Activated naive CD8-positive, alpha-beta T cell treated with anti-CD3 and anti-CD28 coated beads for 36 hours (primary cell): Measurements from ENCODE around the gene PALM2AKAP2. TPM values are rescaled to one million over a fixed set of nuclear protein-coding genes. Genes with fewer than 3 reads are reported as not detected.
"Not testable (repeated sequence)": the region's sequence is repeated elsewhere in the genome, so short reads cannot be mapped to it uniquely, and the experiment has no call there.

Experiments used
- DNase-seq: peaks from one replicate; pipeline ENCODE4 v3.0.0; 2021
- H3K27ac Mint-ChIP-seq: one replicate; pipeline ENCODE4 v1.8.0; 2022; ENCODE audit warnings: mild to moderate bottlenecking, moderate library complexity, mixed read lengths
- H3K27me3 Mint-ChIP-seq: one replicate; pipeline ENCODE4 v1.8.0; 2022; ENCODE audit warnings: mild to moderate bottlenecking, mixed read lengths
- H3K36me3 Mint-ChIP-seq: one replicate; pipeline ENCODE4 v1.8.0; 2021; ENCODE audit warnings: mild to moderate bottlenecking, mixed read lengths
- H3K4me1 Mint-ChIP-seq: one replicate; pipeline ENCODE4 v1.8.0; 2021; ENCODE audit warnings: mixed read lengths
- H3K4me3 Mint-ChIP-seq: one replicate; pipeline ENCODE4 v1.8.0; 2022; ENCODE audit warnings: mild to moderate bottlenecking, moderate library complexity, mixed read lengths
- H3K9me3 Mint-ChIP-seq: one replicate; pipeline ENCODE4 v1.8.0; 2022; ENCODE audit warnings: mixed read lengths
- total RNA-seq, 2 experiments: library from RNA; stranded (reverse); gene quantifications; one replicate each; pipeline ENCODE4 v1.2.3, GENCODE V29; 2021

The PALM2AKAP2 gene
- total RNA-seq, 2 experiments from 2014 or later: not detected

DNA sequence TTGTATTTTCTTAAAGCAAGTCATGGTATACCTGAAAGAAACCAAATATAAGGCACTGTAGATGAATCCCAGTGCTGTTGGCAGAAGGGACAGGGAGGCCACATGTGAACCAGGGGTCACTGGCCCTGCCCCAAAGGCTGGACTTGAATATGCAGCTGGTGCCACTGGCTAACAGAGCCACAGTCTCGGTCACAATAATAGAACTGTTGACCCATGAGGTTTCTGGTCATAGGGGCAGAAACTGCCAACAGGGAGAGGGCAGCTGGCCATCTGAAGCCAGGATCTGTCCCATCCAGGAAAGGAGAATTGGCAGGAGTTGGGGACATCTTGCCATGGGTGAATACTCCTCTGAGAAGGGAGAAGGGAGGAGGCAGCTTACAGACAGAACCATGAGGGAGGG is 31.9 kb downstream of the PALM2AKAP2 start:
- H3K4me3 Mint-ChIP-seq: no peak overlapping the region
- no peaks in the 10 kb centered on the region for H3K27me3 Mint-ChIP-seq
- no peaks in the 10 kb centered on the region for H3K4me1 Mint-ChIP-seq
- H3K36me3 Mint-ChIP-seq: no peaks in the 10 kb centered on the region
- no peak overlapping the region for H3K27ac Mint-ChIP-seq
- DNase-seq: no peak
- peaks cover 6% of the 10 kb centered on the region for H3K9me3 Mint-ChIP-seq

DNA sequence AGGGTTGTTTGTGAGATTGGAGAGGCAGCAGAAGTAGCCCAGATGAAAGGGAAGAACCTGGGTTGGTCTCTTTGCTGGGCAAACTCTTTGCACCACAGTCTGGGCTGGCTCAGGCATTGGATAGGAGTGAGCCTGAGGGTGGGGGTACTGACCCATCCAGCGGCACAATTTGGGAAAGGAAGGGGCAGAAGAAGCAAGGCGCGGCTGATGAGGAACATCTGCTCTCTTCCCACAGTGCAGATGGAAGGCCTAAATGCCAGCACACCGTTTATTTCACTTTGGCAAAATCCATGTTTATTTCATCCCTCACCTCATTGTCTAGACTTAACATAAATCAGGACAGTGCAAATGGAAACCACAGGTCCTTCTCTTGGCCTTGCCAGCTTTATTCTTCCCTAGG is 32.3 kb downstream of the PALM2AKAP2 start:
- no peak for DNase-seq
- Mint-ChIP-seq H3K27me3 (no peaks in the 10 kb centered on the region), H3K9me3 (peaks cover 6% of the 10 kb centered on the region), H3K4me3 (no peak overlapping the region), H3K4me1 (no peaks in the 10 kb centered on the region), H3K27ac (no peak overlapping the region), H3K36me3 (no peaks in the 10 kb centered on the region)

DNA sequence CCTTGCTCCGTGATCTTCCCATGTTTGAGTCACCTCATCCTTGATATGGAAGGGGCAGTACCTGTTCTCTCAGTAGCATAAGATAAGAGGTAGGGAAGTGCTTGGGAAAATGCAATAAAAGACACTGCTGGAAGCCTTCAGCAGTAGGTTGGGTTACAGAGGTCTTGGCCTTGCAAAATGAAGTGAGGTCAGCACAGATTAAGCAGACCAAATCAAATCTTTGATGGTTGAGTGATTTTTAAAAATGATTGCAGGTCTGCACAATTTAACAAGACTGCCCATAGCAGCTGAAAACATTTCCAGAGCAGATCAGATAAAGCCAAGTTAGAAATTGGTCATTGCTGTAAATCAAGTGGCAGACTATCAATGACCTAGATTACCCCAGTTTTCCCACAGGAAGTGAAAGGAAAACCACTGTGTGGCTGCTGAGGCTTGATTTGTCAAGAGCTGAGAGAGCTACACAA is 32.9 kb downstream of the PALM2AKAP2 start:
- Mint-ChIP-seq H3K9me3 (peaks cover 5% of the 10 kb centered on the region), H3K27me3 (no peaks in the 10 kb centered on the region), H3K27ac (no peak overlapping the region), H3K4me1 (no peaks in the 10 kb centered on the region), H3K36me3 (no peaks in the 10 kb centered on the region), H3K4me3 (no peak overlapping the region)
- DNase-seq: no peak

DNA sequence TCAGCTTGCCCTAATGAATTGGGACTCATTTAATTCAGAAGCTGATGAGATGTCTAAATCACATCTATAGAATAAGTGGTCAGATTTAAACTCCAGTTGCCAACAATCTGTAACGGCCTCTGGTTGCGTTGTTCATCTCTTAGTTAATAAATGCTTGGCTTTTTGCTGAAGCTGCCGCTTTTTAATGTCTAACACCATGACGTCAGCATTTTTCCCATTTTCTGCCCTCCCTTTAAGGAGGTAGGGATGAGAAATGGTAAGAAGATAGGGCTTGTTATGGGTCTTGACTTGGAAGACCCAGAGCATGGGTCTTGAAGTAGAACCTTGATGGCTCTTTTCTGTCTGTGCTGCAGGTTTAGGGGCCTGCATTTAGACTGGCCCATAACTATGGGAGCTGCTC is 33.3 kb downstream of the PALM2AKAP2 start:
- Mint-ChIP-seq H3K9me3 (peaks cover 1% of the 10 kb centered on the region), H3K4me1 (no peaks in the 10 kb centered on the region), H3K27me3 (no peaks in the 10 kb centered on the region), H3K27ac (no peak overlapping the region), H3K4me3 (no peak overlapping the region), H3K36me3 (no peaks in the 10 kb centered on the region)
- no peak for DNase-seq

DNA sequence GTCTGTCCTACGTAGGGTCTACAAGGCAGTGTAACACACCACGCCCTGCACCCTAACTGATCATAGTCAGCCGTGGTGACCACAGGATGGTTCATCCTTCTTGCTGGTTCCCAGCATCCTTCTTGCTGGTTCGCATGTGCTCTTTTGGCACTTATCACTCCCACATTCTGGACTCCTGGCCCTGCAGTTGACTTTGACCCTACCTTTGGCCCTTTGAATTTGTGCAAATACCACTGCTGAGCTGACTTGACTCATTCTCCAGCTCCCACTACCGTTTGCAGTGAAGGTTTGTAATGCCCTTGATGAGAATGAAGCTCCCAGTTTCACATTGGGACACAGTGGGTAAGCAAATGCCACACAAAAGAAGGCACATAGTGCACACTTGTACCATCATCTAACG is 33.8 kb downstream of the PALM2AKAP2 start:
- H3K4me3 Mint-ChIP-seq: no peak overlapping the region
- H3K36me3 Mint-ChIP-seq: no peaks in the 10 kb centered on the region

DNA sequence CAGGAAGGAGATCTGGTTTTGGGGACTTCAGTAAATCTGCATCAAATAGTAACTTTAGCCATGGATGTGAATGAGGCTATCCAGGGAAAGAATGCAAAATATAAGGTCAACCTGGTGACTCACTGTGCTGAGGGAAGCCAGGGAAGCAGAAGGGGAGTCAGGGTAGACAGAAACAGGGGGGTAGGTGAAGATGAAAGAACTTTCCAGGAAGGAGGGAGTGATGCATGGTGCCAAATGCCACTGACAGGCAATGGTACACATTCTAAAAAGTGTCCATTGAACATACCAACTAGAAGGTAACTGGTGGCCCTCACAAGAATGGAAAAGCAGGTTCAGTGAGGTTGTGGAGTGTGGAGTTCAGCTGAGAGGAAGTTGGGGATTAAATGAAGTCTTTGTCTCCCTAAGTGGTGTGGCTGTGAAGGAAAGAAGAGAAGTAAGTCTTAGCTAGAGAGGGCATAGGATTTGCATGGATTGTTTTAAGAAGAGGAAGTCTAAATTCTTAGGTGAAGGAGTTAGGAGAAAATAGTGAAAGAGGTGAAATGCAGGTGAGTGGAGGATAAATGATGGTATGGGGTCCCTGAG is 35.5 kb downstream of the PALM2AKAP2 start:
- Mint-ChIP-seq H3K27me3 (no peaks in the 10 kb centered on the region), H3K27ac (no peak overlapping the region), H3K9me3 (peaks cover 1% of the 10 kb centered on the region), H3K4me3 (no peak overlapping the region), H3K36me3 (no peaks in the 10 kb centered on the region), H3K4me1 (no peaks in the 10 kb centered on the region)
- no peak for DNase-seq

More for the DNA sequence above, 33.8 kb downstream of the PALM2AKAP2 start:
- H3K27me3 Mint-ChIP-seq: no peaks in the 10 kb centered on the region
- H3K4me1 Mint-ChIP-seq: no peaks in the 10 kb centered on the region
- no peak for DNase-seq
- H3K9me3 Mint-ChIP-seq: peaks cover 1% of the 10 kb centered on the region
- H3K27ac Mint-ChIP-seq: no peak overlapping the region

DNA sequence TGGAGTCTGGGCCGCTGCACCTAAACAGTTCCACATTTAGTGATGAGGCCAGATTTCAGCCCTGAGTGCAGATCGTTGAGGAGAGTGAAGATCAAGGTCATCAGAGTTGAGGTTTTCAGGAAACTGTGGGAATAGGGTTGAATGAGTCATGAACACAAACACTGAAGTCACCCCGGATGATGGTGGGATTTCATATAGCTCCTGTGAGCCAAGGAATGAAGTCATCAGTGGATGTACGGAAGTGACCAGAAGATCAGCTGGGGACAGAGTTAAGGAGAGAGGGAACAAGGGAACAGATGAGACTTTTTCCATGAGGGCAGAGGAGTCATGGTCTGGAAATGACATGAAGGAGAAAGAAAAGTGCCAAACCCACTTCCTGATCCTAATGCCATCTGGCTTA is 36.5 kb downstream of the PALM2AKAP2 start:
- H3K36me3 Mint-ChIP-seq: no peaks in the 10 kb centered on the region
- no peaks in the 10 kb centered on the region for H3K9me3 Mint-ChIP-seq
- no peak overlapping the region for H3K4me3 Mint-ChIP-seq
- H3K4me1 Mint-ChIP-seq: no peaks in the 10 kb centered on the region
- no peak overlapping the region for H3K27ac Mint-ChIP-seq
- no peak for DNase-seq
- H3K27me3 Mint-ChIP-seq: no peaks in the 10 kb centered on the region

DNA sequence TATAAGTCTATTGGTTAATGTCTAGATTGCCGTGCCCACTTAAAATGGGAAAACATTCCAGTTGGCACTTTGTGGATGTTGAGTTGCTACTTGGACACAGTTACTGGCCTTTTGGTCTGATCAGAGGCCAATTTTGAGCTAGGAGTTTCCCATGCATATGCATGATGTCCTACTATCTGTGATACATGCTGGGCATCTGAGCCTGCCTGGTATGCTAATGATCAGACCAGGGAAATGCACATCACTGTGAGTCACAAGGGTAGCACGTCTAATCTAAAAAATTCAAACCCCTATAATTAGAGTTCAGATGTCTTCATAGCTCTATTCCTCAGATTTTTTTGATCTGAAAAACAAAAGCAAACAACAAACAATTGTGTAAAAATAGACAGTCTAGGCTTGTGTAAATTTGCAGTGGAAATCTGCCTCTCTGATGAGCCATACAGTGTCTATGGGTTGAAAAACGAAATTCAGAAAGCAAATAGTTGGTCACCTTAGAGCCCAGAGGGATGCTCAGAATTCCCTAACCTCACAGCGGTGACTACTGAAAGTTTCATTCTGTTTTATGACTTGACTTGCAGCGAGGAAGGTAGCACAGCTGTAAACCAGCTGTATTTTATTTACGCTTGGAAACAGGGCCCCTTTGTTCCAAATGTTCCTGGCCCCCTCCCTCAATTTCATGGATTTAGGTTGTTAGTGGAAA is 37.3 kb downstream of the PALM2AKAP2 start:
- Mint-ChIP-seq H3K27ac (no peak overlapping the region), H3K36me3 (no peaks in the 10 kb centered on the region), H3K4me3 (no peak overlapping the region), H3K4me1 (no peaks in the 10 kb centered on the region), H3K9me3 (no peaks in the 10 kb centered on the region), H3K27me3 (no peaks in the 10 kb centered on the region)
- DNase-seq: no peak

DNA sequence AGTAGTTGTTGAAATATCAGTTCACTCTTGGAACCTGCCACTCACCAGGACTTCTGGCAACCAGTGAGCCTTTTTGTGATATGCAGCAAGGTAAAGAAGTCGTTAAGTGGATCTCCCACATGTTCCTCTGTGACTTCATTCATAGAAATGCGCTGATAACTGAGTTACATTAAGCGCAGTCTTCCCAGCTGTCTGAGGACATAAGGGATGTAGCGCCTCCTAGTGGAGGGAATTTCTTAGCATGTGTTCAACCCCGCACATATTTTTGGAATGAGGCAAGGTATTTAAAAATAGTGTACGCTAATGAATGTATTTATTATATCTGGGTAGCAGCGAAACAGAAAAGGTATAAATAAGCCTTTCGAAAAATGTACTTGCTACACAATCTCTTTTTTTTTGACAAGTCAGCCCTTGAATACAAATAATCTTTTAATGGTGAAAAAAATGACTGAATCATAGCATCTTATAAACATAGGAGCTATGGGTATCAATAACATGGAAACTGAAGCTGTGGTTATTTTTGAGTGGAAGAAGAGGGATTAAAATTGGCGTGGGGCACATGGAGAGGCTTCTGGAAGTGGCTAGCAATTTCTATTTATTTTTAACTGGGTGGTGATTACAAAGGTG is 38.0 kb downstream of the PALM2AKAP2 start:
- DNase-seq: peak; percentile 15

DNA sequence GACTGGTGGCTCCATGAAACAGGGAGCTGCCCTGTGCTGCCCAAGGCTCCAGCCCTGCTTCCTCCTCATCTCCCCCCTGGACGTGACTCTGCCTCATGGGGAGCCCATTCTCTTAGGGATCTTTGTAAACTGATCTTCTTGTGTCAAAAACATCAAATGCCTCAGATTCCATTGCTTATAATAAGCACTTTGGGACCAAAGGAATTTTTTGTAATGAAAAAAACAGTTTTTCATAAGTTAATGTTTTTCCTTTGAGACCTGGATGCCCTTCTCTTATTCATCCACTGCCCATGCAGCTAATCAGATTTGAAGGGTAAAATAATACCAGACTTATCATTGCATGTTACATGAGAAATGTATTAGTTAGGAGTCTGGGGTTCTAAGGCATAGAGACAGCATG is 41.7 kb downstream of the PALM2AKAP2 start:
- Mint-ChIP-seq H3K9me3 (no peaks in the 10 kb centered on the region), H3K36me3 (no peaks in the 10 kb centered on the region), H3K27me3 (peaks cover 6% of the 10 kb centered on the region), H3K4me3 (no peak overlapping the region), H3K4me1 (no peaks in the 10 kb centered on the region), H3K27ac (no peak overlapping the region)
- DNase-seq: no peak

More for the DNA sequence above, 38.0 kb downstream of the PALM2AKAP2 start:
- H3K9me3 Mint-ChIP-seq: no peaks in the 10 kb centered on the region
- no peaks in the 10 kb centered on the region for H3K27me3 Mint-ChIP-seq
- H3K27ac Mint-ChIP-seq: no peak overlapping the region
- H3K4me1 Mint-ChIP-seq: no peaks in the 10 kb centered on the region
- no peak overlapping the region for H3K4me3 Mint-ChIP-seq
- H3K36me3 Mint-ChIP-seq: no peaks in the 10 kb centered on the region

DNA sequence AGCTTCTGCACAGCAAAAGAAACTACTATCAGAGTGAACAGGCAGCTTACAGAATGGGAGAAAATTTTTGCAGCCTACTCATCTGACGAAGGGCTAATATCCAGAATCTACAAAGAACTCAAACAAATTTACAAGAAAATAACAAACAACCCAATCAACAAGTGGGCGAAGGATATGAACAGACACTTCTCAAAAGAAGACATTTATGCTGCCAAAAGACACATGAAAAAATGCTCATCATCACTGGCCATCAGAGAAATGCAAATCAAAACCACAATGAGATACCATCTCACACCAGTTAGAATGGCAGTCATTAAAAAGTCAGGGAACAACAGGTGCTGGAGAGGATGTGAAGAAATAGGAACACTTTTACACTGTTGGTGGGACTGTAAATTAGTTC is 45.4 kb downstream of the PALM2AKAP2 start:
- H3K27me3 Mint-ChIP-seq, DNase-seq, H3K4me3 Mint-ChIP-seq, H3K9me3 Mint-ChIP-seq, H3K27ac Mint-ChIP-seq, H3K4me1 Mint-ChIP-seq, H3K36me3 Mint-ChIP-seq: not testable (repeated sequence)

DNA sequence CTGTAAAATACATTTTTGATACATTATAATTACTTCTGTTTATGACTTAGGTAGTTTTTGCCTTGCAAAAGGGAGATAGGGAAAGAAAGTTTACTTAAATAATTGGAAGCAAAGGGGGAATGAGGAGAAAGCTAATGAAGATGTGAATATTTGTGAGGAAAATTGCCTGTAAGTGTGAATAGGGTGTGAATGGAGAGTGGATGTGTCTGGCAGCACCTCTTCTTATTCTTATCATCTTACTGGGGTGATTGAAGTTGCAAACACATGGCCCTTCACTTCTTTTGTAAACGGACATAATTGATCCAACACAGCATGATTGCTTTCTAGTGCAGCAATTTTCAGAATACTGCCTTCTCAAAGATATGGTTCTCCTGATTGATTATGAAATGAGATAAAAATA is 46.6 kb downstream of the PALM2AKAP2 start:
- no peaks in the 10 kb centered on the region for H3K36me3 Mint-ChIP-seq

DNA sequence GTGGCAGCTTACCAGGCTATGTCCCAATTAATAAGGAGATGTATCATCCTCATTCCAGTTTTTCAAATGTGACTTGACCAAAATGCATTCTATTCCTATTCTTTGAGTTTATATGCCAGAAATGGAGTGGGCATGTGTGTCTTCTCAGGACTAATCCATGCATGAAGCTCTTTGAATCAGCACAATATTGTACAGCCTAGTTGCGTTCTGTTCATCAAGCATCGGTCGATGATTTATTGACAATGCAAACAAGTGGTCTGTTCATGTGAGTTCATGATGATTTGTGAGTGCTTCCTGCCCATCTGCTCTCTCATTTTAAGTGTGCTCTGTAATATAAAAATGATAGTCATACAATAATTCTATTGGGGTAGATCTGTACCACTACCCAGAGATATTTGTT is 48.3 kb downstream of the PALM2AKAP2 start:
- Mint-ChIP-seq H3K27ac (no peak overlapping the region), H3K4me1 (no peaks in the 10 kb centered on the region), H3K9me3 (no peaks in the 10 kb centered on the region), H3K36me3 (no peaks in the 10 kb centered on the region), H3K4me3 (no peak overlapping the region), H3K27me3 (peaks cover 12% of the 10 kb centered on the region)
- DNase-seq: no peak

More for the DNA sequence above, 46.6 kb downstream of the PALM2AKAP2 start:
- H3K9me3 Mint-ChIP-seq: no peaks in the 10 kb centered on the region
- DNase-seq: no peak
- no peak overlapping the region for H3K4me3 Mint-ChIP-seq
- H3K4me1 Mint-ChIP-seq: no peaks in the 10 kb centered on the region
- no peak overlapping the region for H3K27ac Mint-ChIP-seq
- peaks cover 6% of the 10 kb centered on the region for H3K27me3 Mint-ChIP-seq
